K562 (cell line): Measurements from ENCODE around the gene NIPSNAP2.

ENCODE experiments used
- JUNB ChIP-seq: fragments of 450-650 bp; formaldehyde crosslinking; conservative IDR thresholded peaks from 2 replicates; pipeline ENCODE4 v1.4.0; 2020; ENCODE audit warnings: mild to moderate bottlenecking
- NFE2 ChIP-seq: IDR thresholded peaks from 2 replicates; pipeline ENCODE4 v1.6.1; 2014; ENCODE audit warnings: antibody characterized with exemption, low read depth

GRCh38 chr7:55939514-55940123 is 24.8 kb upstream of the NIPSNAP2 start:
- TF ChIP-seq NFE2 (no peak), JUNB (CRISPR knock-in tag) (no peak)
